D721Med (cell line): ENCODE data around the gene COPRS.
"Not testable (repeated sequence)": the region's sequence is repeated elsewhere in the genome, so short reads cannot be mapped to it uniquely, and the experiment has no call there.

ENCODE experiments used
- DNase-seq: peaks from one replicate; pipeline ENCODE4 v3.0.0; 2011; ENCODE audit warnings: low spot score; ENCODE audit not compliant: insufficient read length
- FAIRE-seq: peaks from 2 replicates; lab custom pipeline; 2011; peaks lifted over from hg19 to GRCh38; lab: Jason Lieb, UNC
- CTCF ChIP-seq: IDR thresholded peaks from 2 replicates; pipeline ENCODE4 v1.5.1; 2012; ENCODE audit warnings: mild to moderate bottlenecking, control low read depth; ENCODE audit not compliant: insufficient read depth; ENCODE audit errors: missing control alignments

COPRS gene

GRCh38 chr17:31835984-31836383, 23.1 kb downstream of the COPRS start:
- DNase-seq: no peak
- no peak for TF ChIP-seq CTCF
- no peak for FAIRE-seq

- DNase-seq (no peak), FAIRE-seq (no peak)
- TF ChIP-seq CTCF: no peak
Measured at GRCh38 chr17:31834448-31834847, 24.6 kb downstream of the COPRS start.

GRCh38 chr17:31832746-31833145, 26.3 kb downstream of the COPRS start:
- FAIRE-seq (no peak), DNase-seq (no peak)
- no peak for TF ChIP-seq CTCF

- no peak for TF ChIP-seq CTCF
- DNase-seq: no peak
- no peak for FAIRE-seq
Measured at GRCh38 chr17:31830971-31831858, 27.8 kb downstream of the COPRS start.

- TF ChIP-seq CTCF: no peak
- no peak for FAIRE-seq
- DNase-seq: no peak
Measured at GRCh38 chr17:31829649-31830048, 29.4 kb downstream of the COPRS start.

- DNase-seq, FAIRE-seq: not testable (repeated sequence)
Measured at GRCh38 chr17:31828955-31829354, 30.1 kb downstream of the COPRS start.

- TF ChIP-seq CTCF: no peak
- no peak for DNase-seq
- FAIRE-seq: no peak
Measured at GRCh38 chr17:31825961-31826691, 32.9 kb downstream of the COPRS start.
